ENCODE data around the gene KCTD5. TPM values are rescaled to one million over a fixed set of nuclear protein-coding genes. Genes with fewer than 3 reads are reported as not detected.

The KCTD5 gene
- total and polyA plus RNA-seq, 10 of the 15 experiments (the other 5 are each of a cell fraction or from before 2014, with no cell fraction given), result 0.58 to 56.4 (median 37.3) TPM

- H3K27ac ChIP-seq (ENCODE audit: control insufficient read depth, insufficient read depth), result no peak overlapping the region
- DNase-seq (ENCODE audit: low read depth, low spot score) (no peak), FAIRE-seq (no peak), ATAC-seq (no peak)
- in situ Hi-C loops (cut with MboI), result no loop called here
- intact Hi-C loops (cut with micrococcal nuclease; ENCODE audit: unreplicated experiment), result loop anchor here (10.0 kb wide), 1 partner anchor 141 kb away; no protein-coding TSS in a partner anchor
- SMC1A ChIA-PET (ENCODE audit: uncharacterized antibody, unreplicated experiment), result no interaction called here
- H4K20me1 ChIP-seq (ENCODE audit: control insufficient read depth, insufficient read depth), result no peaks in the 10 kb centered on the region
- H3K4me3 ChIP-seq, result no peak overlapping the region
- 0 out of 2 replicates have a peak, but pooled peaks cover 6% of the 10 kb centered on the region for H3K4me1 ChIP-seq (ENCODE audit: control insufficient read depth, insufficient read depth, low read length)
- TF ChIP-seq, protein P1, sequence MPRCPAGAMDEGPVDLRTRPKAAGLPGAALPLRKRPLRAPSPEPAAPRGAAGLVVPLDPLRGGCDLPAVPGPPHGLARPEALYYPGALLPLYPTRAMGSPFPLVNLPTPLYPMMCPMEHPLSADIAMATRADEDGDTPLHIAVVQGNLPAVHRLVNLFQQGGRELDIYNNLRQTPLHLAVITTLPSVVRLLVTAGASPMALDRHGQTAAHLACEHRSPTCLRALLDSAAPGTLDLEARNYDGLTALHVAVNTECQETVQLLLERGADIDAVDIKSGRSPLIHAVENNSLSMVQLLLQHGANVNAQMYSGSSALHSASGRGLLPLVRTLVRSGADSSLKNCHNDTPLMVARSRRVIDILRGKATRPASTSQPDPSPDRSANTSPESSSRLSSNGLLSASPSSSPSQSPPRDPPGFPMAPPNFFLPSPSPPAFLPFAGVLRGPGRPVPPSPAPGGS (IDR thresholded peaks at IDR 0.05; ENCODE audit: borderline replicate concordance, insufficient read depth, low read depth, low read length, poor library complexity, severe bottlenecking), result no peak
- TF ChIP-seq NFYA (IDR thresholded peaks at IDR 0.05; ENCODE audit: borderline replicate concordance, low read depth, low read length) (no peak), NR2C1 (IDR thresholded peaks at IDR 0.05) (no peak), RAD51 (IDR thresholded peaks at IDR 0.05) (no peak), SUZ12 (IDR thresholded peaks at IDR 0.05; ENCODE audit: unreplicated experiment) (no peak), ZZZ3 (IDR thresholded peaks at IDR 0.05; ENCODE audit: control insufficient read depth, insufficient read length, low read depth) (no peak), BACH1 (IDR thresholded peaks at IDR 0.05; ENCODE audit: borderline replicate concordance) (no peak)
- CTCF ChIA-PET, result no interaction called here
- H3K36me3 ChIP-seq (ENCODE audit: control insufficient read depth in 2 of 2, insufficient read depth in 2 of 2, low read length in 1 of 2), result no peaks in the 10 kb centered on the region
- no peaks in the 10 kb centered on the region for H3K9me3 ChIP-seq (replicated peaks; ENCODE audit: control insufficient read depth, insufficient read depth, low read length)
- no peaks in the 10 kb centered on the region; a peak in 1 of 4 replicates for H3K27me3 ChIP-seq (replicated peaks in 1 of 2; ENCODE audit: control insufficient read depth in 2 of 2, insufficient read depth in 2 of 2, low read length in 1 of 2)
- POLR2A ChIA-PET, result interaction anchor here (0.6 kb wide), 1 partner anchor 508 kb away, joined by 6 read pairs; no protein-coding TSS in a partner anchor
- 64% methylated on average over 7 of the region's 7 CpGs for WGBS (ENCODE audit: insufficient coverage, insufficient replicate concordance, low lambda C conversion rate, missing lambda C conversion rate)
- H3K4me2 ChIP-seq (ENCODE audit: control insufficient read depth, insufficient read depth), result no peak overlapping the region
- no peaks in the 10 kb centered on the region for H3K79me2 ChIP-seq (ENCODE audit: control insufficient read depth, insufficient read depth, low read length)
- RAD21 ChIA-PET (ENCODE audit: unreplicated experiment), result no interaction called here
- no peak overlapping the region for H3K9ac ChIP-seq (ENCODE audit: control insufficient read depth, insufficient read depth, low read length)
- H2AFZ ChIP-seq (ENCODE audit: control insufficient read depth, low read depth, low read length), result no peak overlapping the region
- BruUV-seq (replicated peaks), result no TSS peak
Measured at GRCh38 chr16:2724088-2724676, 41.9 kb downstream of the KCTD5 start.

Data from GM12878 (cell line).